Cardiac muscle cell (in vitro differentiated cells and primary cell): ENCODE results near the gene CARS2. TPM values are rescaled to one million over a fixed set of nuclear protein-coding genes. Genes with fewer than 3 reads are reported as not detected.

ENCODE experiments used
- DNase-seq, 2 donors: peaks; one replicate each; pipeline versions ENCODE4 v3.0.0 to v3.0.0-alpha.2; 2010 to 2017; ENCODE audit warnings: low read depth in 1 of 2, low spot score in 1 of 2
- H3K27ac ChIP-seq: fragments of 200-600 bp; sonication (generic); 2 replicates; pipeline ENCODE4 v1.5.1; 2016
- H3K27me3 ChIP-seq: fragments of 200-600 bp; sonication (generic); 2 replicates; pipeline ENCODE4 v1.6.0; 2016; ENCODE audit warnings: control low read depth
- H3K36me3 ChIP-seq: fragments of 200-600 bp; sonication (generic); 2 replicates; pipeline ENCODE4 v1.5.1; 2016; ENCODE audit warnings: control low read depth
- H3K4me1 ChIP-seq: fragments of 200-600 bp; sonication (generic); 2 replicates; pipeline ENCODE4 v1.8.1; 2017; ENCODE audit warnings: low read depth, mild to moderate bottlenecking, mixed run types
- H3K4me3 ChIP-seq: fragments of 200-600 bp; sonication (generic); 2 replicates; pipeline ENCODE4 v1.5.1; 2016; ENCODE audit warnings: mild to moderate bottlenecking
- H3K9me3 ChIP-seq: fragments of 200-600 bp; sonication (generic); 2 replicates; pipeline ENCODE4 v1.5.1; 2017; ENCODE audit warnings: low read depth, mild to moderate bottlenecking, control low read depth
- polyA plus RNA-seq: library from polyadenylated mRNA; unstranded; fragments of >200 nt; fragmentation: Nextera tagmentation; extraction: Ambion mirVana; gene quantifications from 2 replicates; pipeline ENCODE4 v1.2.1, GENCODE V29; 2016
- total RNA-seq: library from RNA; depleted of rRNA; stranded (reverse); fragments of >200 nt; gene quantifications from 2 replicates; pipeline ENCODE4 v1.2.3, GENCODE V29; 2016
- TF ChIP-seq, protein P1 (sequence below): IDR thresholded peaks from 2 replicates; pipeline ENCODE4 v1.5.1; 2012; ENCODE audit warnings: low read depth, mild to moderate bottlenecking, low read length

CARS2 gene
- total and polyA plus RNA-seq, 2 experiments from 2014 or later = 58.2 to 94.6 TPM

DNA sequence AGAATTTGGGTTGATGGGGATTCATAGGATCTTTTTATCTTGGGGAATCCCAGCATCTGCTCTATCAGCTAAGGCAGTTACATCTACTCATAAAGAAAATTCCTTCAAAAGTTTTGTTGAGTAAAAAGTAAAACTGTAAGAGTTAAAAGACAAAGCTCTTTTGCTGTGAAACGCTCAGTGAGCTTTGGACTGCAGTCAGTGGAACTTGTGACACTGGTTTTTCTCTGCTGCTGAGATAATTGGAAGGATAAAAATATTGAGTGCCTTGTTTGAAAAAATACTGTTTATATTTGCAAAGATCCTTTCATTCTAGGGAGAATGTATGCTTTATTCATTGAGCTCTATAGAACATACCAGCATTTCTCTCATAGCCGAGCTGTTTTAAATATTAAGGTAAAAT is 85.3 kb downstream of the CARS2 start:
- no peak overlapping the region for H3K4me3 ChIP-seq
- no peak for DNase-seq
- no peaks in the 10 kb centered on the region for H3K36me3 ChIP-seq
- H3K27me3 ChIP-seq = no peaks in the 10 kb centered on the region
- H3K9me3 ChIP-seq = no peaks in the 10 kb centered on the region
- TF ChIP-seq, protein P1, sequence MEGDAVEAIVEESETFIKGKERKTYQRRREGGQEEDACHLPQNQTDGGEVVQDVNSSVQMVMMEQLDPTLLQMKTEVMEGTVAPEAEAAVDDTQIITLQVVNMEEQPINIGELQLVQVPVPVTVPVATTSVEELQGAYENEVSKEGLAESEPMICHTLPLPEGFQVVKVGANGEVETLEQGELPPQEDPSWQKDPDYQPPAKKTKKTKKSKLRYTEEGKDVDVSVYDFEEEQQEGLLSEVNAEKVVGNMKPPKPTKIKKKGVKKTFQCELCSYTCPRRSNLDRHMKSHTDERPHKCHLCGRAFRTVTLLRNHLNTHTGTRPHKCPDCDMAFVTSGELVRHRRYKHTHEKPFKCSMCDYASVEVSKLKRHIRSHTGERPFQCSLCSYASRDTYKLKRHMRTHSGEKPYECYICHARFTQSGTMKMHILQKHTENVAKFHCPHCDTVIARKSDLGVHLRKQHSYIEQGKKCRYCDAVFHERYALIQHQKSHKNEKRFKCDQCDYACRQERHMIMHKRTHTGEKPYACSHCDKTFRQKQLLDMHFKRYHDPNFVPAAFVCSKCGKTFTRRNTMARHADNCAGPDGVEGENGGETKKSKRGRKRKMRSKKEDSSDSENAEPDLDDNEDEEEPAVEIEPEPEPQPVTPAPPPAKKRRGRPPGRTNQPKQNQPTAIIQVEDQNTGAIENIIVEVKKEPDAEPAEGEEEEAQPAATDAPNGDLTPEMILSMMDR = no peak
- peaks cover 13% of the 10 kb centered on the region for H3K4me1 ChIP-seq
- no peak overlapping the region for H3K27ac ChIP-seq

DNA sequence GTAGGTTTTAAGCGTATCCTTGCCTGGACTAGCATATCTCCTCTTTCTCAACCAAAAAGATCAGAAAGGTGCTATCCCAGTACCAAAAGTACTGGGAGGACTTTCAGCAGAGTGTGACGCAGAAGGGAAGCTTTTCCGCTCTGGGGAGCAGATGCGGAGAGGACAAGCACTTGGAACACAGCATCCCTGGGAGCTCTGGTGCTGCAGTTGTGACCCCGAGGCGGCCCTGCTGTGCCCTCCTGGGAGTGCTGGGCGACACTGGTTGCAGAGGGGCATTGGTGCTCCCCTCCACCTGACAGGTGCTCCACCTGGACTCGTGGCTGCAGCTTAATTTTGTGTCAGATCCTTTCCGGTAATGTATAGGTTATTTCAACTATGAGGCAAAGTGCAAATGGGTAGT is 87.1 kb downstream of the CARS2 start:
- Histone ChIP-seq H3K27ac (no peak overlapping the region), H3K27me3 (no peaks in the 10 kb centered on the region), H3K4me3 (no peak overlapping the region), H3K36me3 (no peaks in the 10 kb centered on the region), H3K4me1 (peaks cover 13% of the 10 kb centered on the region), H3K9me3 (no peaks in the 10 kb centered on the region)
- no peak for DNase-seq
- TF ChIP-seq, protein P1 = no peak

DNA sequence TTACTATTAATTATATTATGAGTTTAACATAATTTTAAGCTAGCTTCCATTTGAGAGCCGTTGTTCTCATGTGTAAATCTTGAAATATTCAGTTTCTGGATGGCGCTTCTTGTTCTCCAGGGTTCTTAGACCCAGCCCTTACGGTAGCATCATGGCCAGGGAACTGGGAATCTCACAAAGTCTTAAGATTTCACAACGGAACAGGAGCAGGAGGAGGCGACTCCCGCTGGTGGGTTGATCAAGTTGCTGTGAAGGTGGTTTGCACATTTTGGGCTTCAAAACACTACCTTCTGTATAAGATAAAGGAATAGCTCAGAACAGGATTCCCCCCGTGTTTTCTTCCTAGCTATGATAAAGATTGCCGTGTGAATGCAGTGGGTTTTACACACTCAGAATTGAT is 87.7 kb downstream of the CARS2 start:
- no peak overlapping the region for H3K27ac ChIP-seq
- TF ChIP-seq, protein P1 = no peak

DNA sequence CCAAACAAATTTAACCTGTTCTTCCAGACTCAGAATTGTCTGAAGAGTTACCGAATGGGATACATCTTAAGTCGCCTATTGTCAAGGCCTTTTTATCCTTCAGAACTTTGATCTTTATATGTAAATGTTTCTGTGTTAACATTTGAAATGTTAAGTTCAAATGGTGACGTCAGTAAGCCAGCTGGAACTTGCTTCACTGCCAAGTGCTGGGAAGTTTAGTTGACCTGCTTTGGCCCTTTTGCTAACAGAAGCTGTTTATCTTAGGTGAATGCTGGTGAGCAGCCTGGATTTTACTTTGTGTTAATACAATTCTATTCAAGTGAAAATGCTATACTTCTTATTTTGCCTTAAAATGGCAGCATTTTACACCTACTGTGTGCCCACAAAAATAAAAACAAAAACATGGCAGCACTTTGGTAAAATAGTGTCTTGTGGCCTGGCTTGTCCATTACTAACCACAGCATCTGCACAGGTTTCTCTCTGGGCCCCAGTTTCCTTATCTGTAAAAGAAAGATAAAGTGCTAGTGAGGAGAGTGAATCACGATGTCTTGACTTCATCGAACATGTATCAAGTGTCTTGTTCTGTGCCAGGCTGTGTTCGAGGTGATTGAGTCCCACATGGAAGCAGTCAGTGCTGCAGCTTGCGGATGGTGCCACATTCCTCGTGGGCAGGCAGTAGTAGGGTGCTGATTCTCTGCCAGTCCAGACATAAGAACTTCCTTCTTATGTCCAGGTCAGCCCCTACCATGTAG is 88.4 kb downstream of the CARS2 start:
- TF ChIP-seq, protein P1 = no peak
- peak in 1 of 2 donors; percentile 84 for DNase-seq
- no peaks in the 10 kb centered on the region for H3K36me3 ChIP-seq
- H3K9me3 ChIP-seq = no peaks in the 10 kb centered on the region
- peaks cover 13% of the 10 kb centered on the region for H3K4me1 ChIP-seq
- no peak overlapping the region for H3K27ac ChIP-seq
- H3K4me3 ChIP-seq = no peak overlapping the region
- H3K27me3 ChIP-seq = no peaks in the 10 kb centered on the region

More for the DNA sequence above, 87.7 kb downstream of the CARS2 start:
- H3K36me3 ChIP-seq = no peaks in the 10 kb centered on the region
- peaks cover 13% of the 10 kb centered on the region for H3K4me1 ChIP-seq
- H3K27me3 ChIP-seq = no peaks in the 10 kb centered on the region
- no peaks in the 10 kb centered on the region for H3K9me3 ChIP-seq
- no peak for DNase-seq
- no peak overlapping the region for H3K4me3 ChIP-seq

DNA sequence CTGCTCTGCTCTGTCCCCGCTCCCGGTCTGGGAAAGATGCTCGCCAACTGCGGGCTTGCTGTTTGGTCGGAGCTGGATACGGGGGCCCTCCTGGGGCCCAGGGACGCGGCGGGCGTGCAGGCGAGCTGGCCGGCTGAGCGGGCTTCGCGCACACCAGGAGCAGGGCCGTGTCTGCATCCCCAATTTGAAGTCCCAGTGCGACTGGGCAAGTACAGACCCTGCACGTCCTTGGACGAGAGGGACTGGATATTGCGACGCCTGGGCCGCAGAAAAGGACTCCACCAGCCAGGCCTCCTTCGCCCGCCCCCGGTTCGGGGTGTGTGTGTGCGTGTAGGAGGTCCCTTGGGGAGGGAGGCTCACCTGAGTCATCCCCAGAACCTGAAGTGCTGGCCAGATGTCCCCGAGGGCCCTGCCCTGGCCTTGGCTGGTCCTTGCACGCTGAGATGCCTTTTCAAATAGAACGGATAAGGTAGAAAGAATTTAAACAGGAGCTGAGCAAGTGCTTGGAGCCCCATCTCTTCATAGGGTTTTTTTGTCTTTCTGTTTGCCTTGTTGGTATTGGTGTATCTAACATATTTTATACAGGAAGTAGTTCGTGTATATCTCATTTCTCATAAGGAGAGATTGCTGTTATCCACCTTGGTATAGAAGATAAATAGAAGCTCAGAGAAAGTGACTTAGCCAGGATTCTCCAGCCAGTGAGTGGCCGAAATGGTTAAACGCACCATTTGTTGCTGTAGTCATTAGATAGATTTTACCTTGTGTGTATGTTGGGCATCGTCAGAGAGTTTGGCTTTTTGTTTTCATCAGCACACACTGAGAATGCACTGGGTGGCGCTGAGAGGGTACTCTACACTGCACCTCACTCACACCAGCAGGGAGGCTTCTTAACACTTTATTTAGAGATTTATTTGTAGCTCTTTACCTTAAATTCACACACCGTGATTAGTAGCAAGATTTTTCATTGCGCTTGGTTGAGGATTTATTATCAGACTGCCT is 89.5 kb downstream of the CARS2 start:
- Histone ChIP-seq H3K36me3 (no peaks in the 10 kb centered on the region), H3K4me1 (peaks cover 13% of the 10 kb centered on the region), H3K4me3 (peak overlapping the region; percentile 76), H3K9me3 (no peaks in the 10 kb centered on the region), H3K27ac (peak overlapping the region; percentile 71), H3K27me3 (no peaks in the 10 kb centered on the region)
- DNase-seq = peak in 1 of 2 donors; percentile 38
- TF ChIP-seq, protein P1 = peak; percentile 17
